ENCODE data around the gene PPIE. TPM values are rescaled to one million over a fixed set of nuclear protein-coding genes. Genes with fewer than 3 reads are reported as not detected.

PPIE gene
- total RNA-seq, 1 experiment from 2014 or later = 36.3 TPM

GRCh38 chr1:39735731-39736130, 3.0 kb upstream of the PPIE start:
- no peak overlapping the region for H3K18ac ChIP-seq (ENCODE audit: insufficient read length, low read depth, low read length)
- TF ChIP-seq CTCF (conservative IDR thresholded peaks at IDR 0.05) = no peak
- no peak for DNase-seq
- Mint-ChIP-seq H3K27me3 (ENCODE audit: low read depth) (peaks cover 80% of the 10 kb centered on the region), H3K4me1 (peaks cover 9 to 13% of the 10 kb centered on the region in 2 experiments), H3K27ac (no peak overlapping the region), H3K36me3 (ENCODE audit: insufficient read depth in 1 of 3, low read depth in 3 of 3) (peaks cover 0 to 6% (median 5%) of the 10 kb centered on the region in 3 experiments; a peak in 6 of 7 replicates), H3K9me3 (no peaks in the 10 kb centered on the region), H3K4me3 (no peak overlapping the region)
- H3K4ac ChIP-seq (ENCODE audit: low read depth, low read length) = no peak overlapping the region
- no peaks in the 10 kb centered on the region for H4K20me1 ChIP-seq (ENCODE audit: control insufficient read depth, insufficient read depth, insufficient read length)
- H2AFZ ChIP-seq (ENCODE audit: low read length) = no peak overlapping the region
- H2BK120ac ChIP-seq (ENCODE audit: low read depth, low read length, poor library complexity, severe bottlenecking) = no peak overlapping the region
- peaks cover 2% of the 10 kb centered on the region; the same call in 1 of the 2 replicates for H3K4me1 ChIP-seq (ENCODE audit: insufficient read depth, low read length)
- WGBS (ENCODE audit: extremely low coverage, insufficient read length, low lambda C conversion rate) = no CpG with 5 or more reads among the region's 3 CpGs
- H4K5ac ChIP-seq (ENCODE audit: insufficient read length, low read depth, low read length) = no peak overlapping the region
- H3K79me2 ChIP-seq (ENCODE audit: insufficient read depth, low read length) = no peaks in the 10 kb centered on the region
- H3K9ac ChIP-seq (ENCODE audit: extremely low read depth, insufficient read length, low read length) = no peak overlapping the region
- H3K56ac ChIP-seq (ENCODE audit: insufficient read length, low read depth, low read length) = no peak overlapping the region
- no peaks in the 10 kb centered on the region for H3K9me3 ChIP-seq (ENCODE audit: control insufficient read depth, low read depth, low read length)
- no peak overlapping the region for H3K27ac ChIP-seq (ENCODE audit: insufficient read length, low read depth, low read length)
- H2BK15ac ChIP-seq (ENCODE audit: low read depth, low read length) = no peak overlapping the region
- H3K27me3 ChIP-seq (ENCODE audit: insufficient read depth, low read length) = peaks cover 18% of the 10 kb centered on the region; the same call in 1 of the 2 replicates
- H3K4me2 ChIP-seq (ENCODE audit: insufficient read depth, insufficient read length, low read length) = no peak overlapping the region
- no peak overlapping the region for H2AK5ac ChIP-seq (ENCODE audit: insufficient read length, low read length)
- no peak overlapping the region for H3K23ac ChIP-seq (ENCODE audit: insufficient read length, low read depth, low read length)
- H3K79me1 ChIP-seq (ENCODE audit: insufficient read depth, low read depth, low read length, poor library complexity, severe bottlenecking) = no peaks in the 10 kb centered on the region
- peaks cover 7% of the 10 kb centered on the region for H3K23me2 ChIP-seq (ENCODE audit: insufficient read length, low read depth, low read length, poor library complexity, severe bottlenecking)
- no peak overlapping the region for H2BK5ac ChIP-seq (ENCODE audit: insufficient read length, low read length)
- H2BK20ac ChIP-seq (ENCODE audit: low read depth, low read length, poor library complexity, severe bottlenecking) = no peak overlapping the region
- no peak overlapping the region for H2BK12ac ChIP-seq (ENCODE audit: insufficient read length, low read depth, low read length)
- H4K91ac ChIP-seq (ENCODE audit: insufficient read length, low read depth, low read length) = no peak overlapping the region
- no peak overlapping the region for H4K8ac ChIP-seq (replicated peaks; ENCODE audit: insufficient read length, low read depth, low read length)
- no peak overlapping the region for H3T11ph ChIP-seq (ENCODE audit: low read length)
- no peak overlapping the region for H3K14ac ChIP-seq (ENCODE audit: insufficient read depth, low read length)
